ENCODE results near the gene RNASE13. TPM values are rescaled to one million over a fixed set of nuclear protein-coding genes. Genes with fewer than 3 reads are reported as not detected.

The RNASE13 gene
- total RNA-seq, 1 experiment from 2014 or later: not detected

GRCh38 chr14:21084396-21084795 is 49.8 kb upstream of the RNASE13 start:
- Histone ChIP-seq H3K27ac (ENCODE audit: insufficient read length, low read depth, low read length) (no peak overlapping the region), H4K91ac (ENCODE audit: insufficient read length, low read depth, low read length) (no peak overlapping the region), H2BK15ac (ENCODE audit: low read depth, low read length) (no peak overlapping the region), H3K79me2 (ENCODE audit: insufficient read depth, low read length) (no peaks in the 10 kb centered on the region), H2AFZ (ENCODE audit: low read length) (no peak overlapping the region), H3K4ac (ENCODE audit: low read depth, low read length) (no peak overlapping the region), H3K23me2 (ENCODE audit: insufficient read length, low read depth, low read length, poor library complexity, severe bottlenecking) (no peaks in the 10 kb centered on the region), H3K56ac (ENCODE audit: insufficient read length, low read depth, low read length) (no peak overlapping the region), H3K4me2 (ENCODE audit: insufficient read depth, insufficient read length, low read length) (no peak overlapping the region), H3K79me1 (ENCODE audit: insufficient read depth, low read depth, low read length, poor library complexity, severe bottlenecking) (no peaks in the 10 kb centered on the region), H3T11ph (ENCODE audit: low read length) (no peak overlapping the region), H3K14ac (ENCODE audit: insufficient read depth, low read length) (no peak overlapping the region), H2BK20ac (ENCODE audit: low read depth, low read length, poor library complexity, severe bottlenecking) (no peak overlapping the region), H4K20me1 (ENCODE audit: control insufficient read depth, insufficient read depth, insufficient read length) (no peaks in the 10 kb centered on the region), H2BK120ac (ENCODE audit: low read depth, low read length, poor library complexity, severe bottlenecking) (no peak overlapping the region), H4K8ac (replicated peaks; ENCODE audit: insufficient read length, low read depth, low read length) (no peak overlapping the region), H3K9ac (ENCODE audit: extremely low read depth, insufficient read length, low read length) (no peak overlapping the region), H4K5ac (ENCODE audit: insufficient read length, low read depth, low read length) (no peak overlapping the region), H3K4me1 (ENCODE audit: insufficient read depth, low read length) (no peaks in the 10 kb centered on the region; the same call in 1 of the 2 replicates), H2BK5ac (ENCODE audit: insufficient read length, low read length) (no peak overlapping the region), H3K18ac (ENCODE audit: insufficient read length, low read depth, low read length) (no peak overlapping the region), H2AK5ac (ENCODE audit: insufficient read length, low read length) (no peak overlapping the region), H3K9me3 (ENCODE audit: control insufficient read depth, low read depth, low read length) (no peaks in the 10 kb centered on the region), H3K23ac (ENCODE audit: insufficient read length, low read depth, low read length) (no peak overlapping the region), H3K27me3 (ENCODE audit: insufficient read depth, low read length) (no peaks in the 10 kb centered on the region), H2BK12ac (ENCODE audit: insufficient read length, low read depth, low read length) (no peak overlapping the region)
- no peak for TF ChIP-seq CTCF (conservative IDR thresholded peaks at IDR 0.05)
- DNase-seq: no peak
- Mint-ChIP-seq H3K9me3 (no peaks in the 10 kb centered on the region; a peak in 1 of 5 replicates), H3K27me3 (ENCODE audit: low read depth) (peaks cover 2% of the 10 kb centered on the region; the same call in 1 of the 2 replicates), H3K4me3 (no peak overlapping the region; a peak in 1 of 5 replicates), H3K4me1 (peaks cover 14% of the 10 kb centered on the region in 2 experiments), H3K27ac (no peak overlapping the region), H3K36me3 (ENCODE audit: insufficient read depth in 1 of 3, low read depth in 3 of 3) (peaks cover 59 to 94% (median 82%) of the 10 kb centered on the region in 3 experiments)
- no CpG with 5 or more reads among the region's 2 CpGs for WGBS (ENCODE audit: extremely low coverage, insufficient read length, low lambda C conversion rate)
